ENCODE data around the gene ZMYM5.
A peak's percentile ranks its signal among the peaks of the same experiment; 100 is the strongest.
"Not testable (repeated sequence)": the region's sequence is repeated elsewhere in the genome, so short reads cannot be mapped to it uniquely, and the experiment has no call there.

ZMYM5 gene

GRCh38 chr13:19818223-19818842, 45.1 kb downstream of the ZMYM5 start:
- DNase-seq, result no peak

- DNase-seq, result no peak
These were observed 45.8 kb downstream of the ZMYM5 start for GRCh38 chr13:19817510-19818158.

- DNase-seq, result no peak
These were observed 46.3 kb downstream of the ZMYM5 start for GRCh38 chr13:19817106-19817505.

- not testable (repeated sequence) for DNase-seq
These were observed 47.6 kb downstream of the ZMYM5 start for GRCh38 chr13:19815842-19816241.

- DNase-seq, result no peak
These were observed 52.2 kb downstream of the ZMYM5 start for GRCh38 chr13:19810996-19811881.

- no peak for DNase-seq
These were observed 53.3 kb downstream of the ZMYM5 start for GRCh38 chr13:19810151-19810550.

- DNase-seq, result no peak
These were observed 57.7 kb downstream of the ZMYM5 start for GRCh38 chr13:19805765-19806164.

GRCh38 chr13:19795956-19796355, 67.5 kb downstream of the ZMYM5 start:
- no peak for DNase-seq

GRCh38 chr13:19794631-19795030, 68.8 kb downstream of the ZMYM5 start:
- DNase-seq, result no peak

- no peak for DNase-seq
These were observed 71.4 kb downstream of the ZMYM5 start for GRCh38 chr13:19791953-19792537.

GRCh38 chr13:19782727-19783682, 80.4 kb downstream of the ZMYM5 start, which contains the start of gene PSPC1:
TSS of gene PSPC1 (minus strand) at chr13:19782945. CDS start at chr13:19782757, 188 bp downstream.
- peak; percentile 92 for DNase-seq

- DNase-seq, result no peak
These were observed 81.3 kb downstream of the ZMYM5 start for GRCh38 chr13:19782049-19782726.

- DNase-seq, result no peak
These were observed 81.9 kb downstream of the ZMYM5 start for GRCh38 chr13:19781526-19781925.

GRCh38 chr13:19780753-19781418, 82.6 kb downstream of the ZMYM5 start:
- not testable (repeated sequence) for DNase-seq

Measured in NCI-H345 (cell line).